Small intestine (tissue), 7 donors: ENCODE results near the gene BAIAP2L2. TPM values are rescaled to one million over a fixed set of nuclear protein-coding genes. Genes with fewer than 3 reads are reported as not detected.

Source experiments
- DNase-seq, 2 donors: peaks; one replicate each; pipeline versions ENCODE4 v3.0.0 to v3.0.0-alpha.2; 2013
- FAIRE-seq: peaks from 2 replicates; lab custom pipeline; 2012; peaks lifted over from hg19 to GRCh38; lab: Jason Lieb, UNC
- H3K27ac ChIP-seq, 3 donors: one replicate each; pipeline ENCODE4 v1.5.1; 2013; ENCODE audit warnings: low read length in 2 of 3, mild to moderate bottlenecking in 2 of 3, control low read depth in 1 of 3, inconsistent platforms in 1 of 3, low read depth in 1 of 3, moderate library complexity in 1 of 3
- H3K27me3 ChIP-seq, 3 donors: one replicate each; pipeline ENCODE4 v1.6.1; 2013; ENCODE audit warnings: low read length in 3 of 3, inconsistent platforms in 1 of 3; ENCODE audit not compliant: control insufficient read depth in 3 of 3, insufficient read depth in 3 of 3
- H3K36me3 ChIP-seq, 3 donors: one replicate each; pipeline ENCODE4 v1.6.1; 2013; ENCODE audit warnings: low read length in 3 of 3, inconsistent platforms in 1 of 3, low read depth in 1 of 3, mild to moderate bottlenecking in 1 of 3, moderate library complexity in 1 of 3; ENCODE audit not compliant: control insufficient read depth in 3 of 3, insufficient read depth in 2 of 3
- H3K4me1 ChIP-seq, 3 donors: one replicate each; pipeline ENCODE4 v1.6.1; 2013; ENCODE audit warnings: low read length in 2 of 3, inconsistent platforms in 1 of 3, low read depth in 1 of 3, mild to moderate bottlenecking in 1 of 3, moderate library complexity in 1 of 3; ENCODE audit not compliant: control insufficient read depth in 3 of 3, insufficient read depth in 2 of 3
- H3K4me3 ChIP-seq, 3 donors: one replicate each; pipeline ENCODE4 v1.5.1; 2013; ENCODE audit warnings: low read length in 3 of 3, control low read depth in 1 of 3, inconsistent platforms in 1 of 3, low read depth in 1 of 3, mild to moderate bottlenecking in 1 of 3, moderate library complexity in 1 of 3
- H3K9me3 ChIP-seq, 2 donors: one replicate each; pipeline ENCODE4 v1.6.1; 2013; ENCODE audit warnings: low read depth in 1 of 2, low read length in 1 of 2; ENCODE audit not compliant: control insufficient read depth in 2 of 2, insufficient read depth in 1 of 2
- WGBS, 3 donors: extraction: QIAGEN DNeasy Blood & Tissue Kit; methylation state at CpG; one replicate each; pipeline ENCODE4 v1.1.7; 2013; 5-methylcytosine and 5-hydroxymethylcytosine counted together
- polyA plus RNA-seq, 4 donors: library from polyadenylated mRNA; stranded (reverse) in 3 of 4; unstranded in 1 of 4; fragments of 200-250 nt in 3 of 4; fragments of 120-200 nt in 1 of 4; gene quantifications; one replicate each; pipeline versions ENCODE4 v1.2.1 to v1.2.3, GENCODE V29; 2013
- donor health status: healthy with polysubstance abuse.
- donor health status: control.
- donor health status: control.
- donor health status: Bipolar disorder and iron deficiency.
- donor health status: healthy.

Gene BAIAP2L2
- polyA plus RNA-seq, 4 donors: 59.0 to 484 (median 251) TPM

DNA sequence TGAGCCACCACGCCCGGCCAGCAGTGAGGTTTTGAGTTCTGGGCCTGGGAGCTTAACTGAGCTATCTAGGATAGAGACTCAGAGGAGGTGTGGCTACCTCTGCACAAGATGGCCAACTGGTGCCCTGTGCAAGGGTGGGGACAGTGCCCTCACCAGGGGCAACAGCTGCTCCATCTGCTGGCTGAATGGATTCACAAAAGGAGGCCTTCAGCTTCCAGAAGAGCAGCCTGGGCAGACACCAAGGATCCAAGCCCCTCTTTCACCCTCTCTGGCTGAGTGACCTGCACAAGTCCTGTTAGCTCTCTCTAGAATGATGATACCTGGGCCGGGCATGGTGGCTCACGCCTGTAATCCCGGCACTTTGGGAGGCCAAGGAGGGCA, 33.5 kb upstream of the BAIAP2L2 start:
- peaks cover 4 to 44% (median 6%) of the 10 kb centered on the region in 3 donors for H3K36me3 ChIP-seq
- H3K4me3 ChIP-seq: no peak overlapping the region
- WGBS, 3 donors: 85 to 96% (median 88%) methylated on average over 5 of the region's 5 CpGs
- FAIRE-seq: no peak
- no peaks in the 10 kb centered on the region for H3K9me3 ChIP-seq
- H3K27ac ChIP-seq: no peak overlapping the region
- H3K4me1 ChIP-seq: peaks cover 0 to 4% (median 0%) of the 10 kb centered on the region in 3 donors
- no peaks in the 10 kb centered on the region for H3K27me3 ChIP-seq
- peak in 1 of 2 donors; percentile 46 for DNase-seq

DNA sequence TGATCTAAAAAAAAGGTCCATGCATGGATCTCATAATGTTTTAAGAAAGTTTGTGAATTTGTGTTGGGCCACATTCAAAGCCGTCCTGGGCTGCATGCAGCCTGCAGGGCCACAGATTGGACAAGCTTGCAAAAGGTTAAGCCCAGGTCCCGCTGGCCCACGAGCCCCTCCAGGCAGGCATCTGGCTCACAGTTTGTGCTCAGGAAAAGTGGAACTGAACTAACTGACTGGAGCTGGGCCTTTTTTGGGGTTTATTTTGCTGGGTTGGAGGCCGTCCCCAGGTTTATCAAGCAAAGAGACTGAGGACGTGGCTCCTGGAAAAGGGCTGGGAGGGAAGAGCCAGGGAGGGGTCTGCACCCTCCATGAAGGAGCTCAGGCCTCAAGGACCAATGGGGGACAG, 32.1 kb upstream of the BAIAP2L2 start:
- WGBS, 3 donors: 84 to 96% (median 95%) methylated on average over 5 of the region's 5 CpGs
- no peak for FAIRE-seq
- no peak for DNase-seq
- Histone ChIP-seq H3K27ac (no peak overlapping the region), H3K36me3 (peaks cover 5 to 56% (median 6%) of the 10 kb centered on the region in 3 donors), H3K4me3 (no peak overlapping the region), H3K4me1 (peaks cover 0 to 4% (median 0%) of the 10 kb centered on the region in 3 donors), H3K27me3 (no peaks in the 10 kb centered on the region), H3K9me3 (no peaks in the 10 kb centered on the region)

DNA sequence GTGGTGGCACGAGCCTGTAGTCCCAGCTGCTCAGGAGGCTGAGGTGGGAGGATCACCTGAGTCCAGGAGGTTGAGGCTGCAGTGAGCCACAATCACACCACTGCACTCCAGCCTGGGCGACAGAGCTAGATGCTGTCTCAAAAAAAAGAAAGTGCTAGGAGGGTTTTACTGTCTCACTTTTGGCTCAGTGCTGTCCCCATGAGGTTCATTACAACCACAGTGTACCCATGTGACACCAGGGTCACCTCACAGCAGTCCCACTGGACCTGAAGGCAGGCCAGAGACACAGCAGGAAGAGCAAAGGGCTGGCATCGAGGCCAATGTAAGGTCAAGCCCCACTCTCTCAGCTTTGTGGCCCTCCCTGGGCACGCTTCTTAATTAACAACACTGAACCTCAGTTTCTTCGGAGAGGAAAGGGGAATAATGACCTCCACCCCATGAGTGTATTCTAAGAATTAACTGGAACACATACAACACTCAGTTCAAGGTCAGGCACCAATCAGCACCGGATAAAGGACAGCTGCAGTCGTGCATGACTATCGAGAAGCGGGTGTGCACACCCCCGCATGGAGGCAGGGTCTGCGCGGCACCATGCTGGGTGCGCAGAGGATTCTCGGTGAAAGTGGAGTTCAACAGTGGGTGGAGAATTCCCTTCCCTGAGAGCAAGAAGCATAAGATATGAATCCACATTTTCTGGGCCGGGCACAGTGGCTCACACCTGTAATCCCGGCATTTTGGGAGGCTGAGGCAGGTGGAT, 30.9 kb upstream of the BAIAP2L2 start:
- Histone ChIP-seq H3K27me3 (no peaks in the 10 kb centered on the region), H3K27ac (no peak overlapping the region), H3K36me3 (peaks cover 5 to 64% (median 6%) of the 10 kb centered on the region in 3 donors), H3K4me3 (no peak overlapping the region), H3K4me1 (no peaks in the 10 kb centered on the region), H3K9me3 (no peaks in the 10 kb centered on the region)
- no peak for FAIRE-seq
- 87 to 94% (median 89%) methylated on average over 16 of the region's 16 CpGs for WGBS, 3 donors
- no peak for DNase-seq

DNA sequence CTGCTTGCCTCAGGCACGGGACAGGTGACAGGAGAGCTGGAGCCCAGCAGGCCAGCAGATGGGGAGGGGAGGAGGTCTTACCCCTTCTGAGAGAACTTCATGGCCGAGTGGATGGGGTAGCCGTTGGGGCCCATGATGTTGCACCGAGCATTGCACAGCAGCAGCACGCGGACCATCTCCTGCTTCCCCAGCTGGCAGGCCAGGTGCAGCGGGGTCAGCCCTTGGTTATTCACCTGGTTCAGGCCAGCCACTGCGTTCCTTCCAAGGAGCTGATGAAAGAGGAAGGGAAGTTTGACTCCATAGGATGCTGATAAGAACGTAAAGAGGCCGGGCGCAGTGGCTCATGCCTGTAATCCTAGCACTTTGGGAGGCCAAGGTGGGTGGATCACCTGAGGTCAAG, 29.4 kb upstream of the BAIAP2L2 start:
- Histone ChIP-seq H3K9me3 (no peaks in the 10 kb centered on the region), H3K27me3 (no peaks in the 10 kb centered on the region), H3K36me3 (peaks cover 5 to 70% (median 6%) of the 10 kb centered on the region in 3 donors), H3K27ac (no peak overlapping the region), H3K4me3 (no peak overlapping the region), H3K4me1 (no peaks in the 10 kb centered on the region)
- WGBS, 3 donors: 91 to 96% (median 96%) methylated on average over 11 of the region's 11 CpGs
- DNase-seq (no peak), FAIRE-seq (no peak)

DNA sequence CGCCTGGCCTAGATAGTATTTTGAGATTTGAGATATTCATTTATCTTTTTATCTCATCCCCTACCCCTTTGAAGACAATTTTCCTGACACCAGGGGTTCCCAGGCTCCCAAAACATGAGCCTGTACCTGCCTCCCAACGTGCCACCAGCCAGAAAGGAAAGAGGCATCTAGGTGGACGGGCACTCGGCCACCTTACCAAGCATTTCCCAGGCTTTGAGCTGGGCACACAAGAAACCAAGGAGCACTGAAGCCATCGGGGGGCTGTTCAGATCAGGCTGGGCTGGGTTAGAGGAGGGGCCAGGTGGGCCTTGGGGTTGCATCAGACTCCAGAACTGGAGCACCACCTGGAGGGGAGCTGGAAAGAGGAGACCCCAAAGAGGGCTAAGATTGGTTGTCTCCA, 28.5 kb upstream of the BAIAP2L2 start:
- H3K4me3 ChIP-seq: no peak overlapping the region
- DNase-seq: no peak
- WGBS, 3 donors: 85 to 92% (median 87%) methylated on average over 5 of the region's 5 CpGs
- no peak for FAIRE-seq
- H3K27ac ChIP-seq: no peak overlapping the region
- H3K36me3 ChIP-seq: peaks cover 5 to 74% (median 6%) of the 10 kb centered on the region in 3 donors
- H3K4me1 ChIP-seq: no peaks in the 10 kb centered on the region
- H3K27me3 ChIP-seq: no peaks in the 10 kb centered on the region
- H3K9me3 ChIP-seq: no peaks in the 10 kb centered on the region

DNA sequence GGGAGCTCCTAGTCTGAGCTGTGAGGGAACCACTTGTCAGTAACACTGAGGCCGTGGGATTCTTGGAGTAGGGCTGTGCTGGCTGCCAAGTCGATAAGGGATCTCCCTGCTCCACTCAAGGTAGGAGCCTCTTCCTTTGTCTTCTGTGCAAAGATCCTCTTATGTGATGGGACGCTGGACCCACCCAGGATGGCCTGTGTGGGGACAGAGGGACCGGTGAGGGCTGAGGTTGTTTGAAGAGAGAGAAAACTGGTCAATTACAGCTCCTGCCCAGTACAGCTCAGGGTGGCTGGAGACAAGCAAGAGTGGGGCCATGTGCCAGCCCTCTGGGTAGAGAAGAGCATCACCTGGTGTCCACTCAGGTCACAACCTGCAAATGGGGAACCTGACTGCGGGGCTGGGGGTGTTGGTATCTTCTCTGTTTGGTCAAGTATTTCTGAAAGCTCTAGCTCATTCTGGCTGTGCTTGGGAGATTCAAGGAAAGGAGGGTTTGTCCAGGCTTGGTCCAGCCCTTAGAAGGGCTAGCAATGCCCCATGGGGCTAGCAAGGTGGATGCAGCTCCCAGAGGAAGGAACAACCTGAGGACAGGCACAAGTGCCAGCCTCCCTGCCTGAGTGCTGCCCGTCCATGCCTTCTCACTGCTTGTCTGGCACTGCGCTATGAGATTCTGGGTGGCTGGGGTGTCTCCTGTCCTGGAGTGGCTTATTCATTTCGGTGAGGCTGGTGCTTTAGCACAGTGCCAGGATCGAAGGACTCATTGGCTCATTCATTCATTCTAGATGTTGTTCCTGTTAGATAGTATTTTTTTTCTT, 27.6 kb upstream of the BAIAP2L2 start:
- no peak for FAIRE-seq
- H3K4me1 ChIP-seq: no peaks in the 10 kb centered on the region
- no peaks in the 10 kb centered on the region for H3K27me3 ChIP-seq
- peaks cover 5 to 76% (median 6%) of the 10 kb centered on the region in 3 donors for H3K36me3 ChIP-seq
- WGBS, 3 donors: 94 to 95% (median 95%) methylated on average over 9 of the region's 9 CpGs
- H3K4me3 ChIP-seq: no peak overlapping the region
- no peaks in the 10 kb centered on the region for H3K9me3 ChIP-seq
- DNase-seq: no peak
- no peak overlapping the region for H3K27ac ChIP-seq

DNA sequence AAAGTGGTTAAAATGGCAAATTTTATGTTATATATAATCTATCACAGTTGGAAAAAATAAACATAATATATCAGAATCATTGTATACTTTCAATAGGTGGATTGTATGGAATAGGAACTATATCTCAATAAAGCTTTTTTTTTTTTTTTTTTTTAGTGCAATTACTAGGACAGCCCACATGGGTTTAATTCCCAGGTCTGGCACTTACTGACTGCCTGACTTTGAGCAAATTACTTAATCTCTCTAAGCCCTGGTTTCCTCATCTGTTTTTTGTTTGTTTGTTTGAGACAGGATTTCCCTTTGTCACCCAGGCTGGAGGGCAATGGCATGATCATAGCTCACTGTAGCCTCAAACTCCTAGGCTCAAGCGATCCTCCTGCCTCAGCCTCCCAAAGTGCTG, 26.1 kb upstream of the BAIAP2L2 start:
- DNase-seq (no peak), FAIRE-seq (no peak)
- H3K4me1 ChIP-seq: no peaks in the 10 kb centered on the region
- H3K36me3 ChIP-seq: peaks cover 3 to 81% (median 6%) of the 10 kb centered on the region in 3 donors
- no peaks in the 10 kb centered on the region for H3K27me3 ChIP-seq
- no peak overlapping the region for H3K27ac ChIP-seq
- 97 to 100% (median 100%) methylated on average over 1 of the region's 1 CpG for WGBS, 3 donors
- no peak overlapping the region for H3K4me3 ChIP-seq
- no peaks in the 10 kb centered on the region for H3K9me3 ChIP-seq

DNA sequence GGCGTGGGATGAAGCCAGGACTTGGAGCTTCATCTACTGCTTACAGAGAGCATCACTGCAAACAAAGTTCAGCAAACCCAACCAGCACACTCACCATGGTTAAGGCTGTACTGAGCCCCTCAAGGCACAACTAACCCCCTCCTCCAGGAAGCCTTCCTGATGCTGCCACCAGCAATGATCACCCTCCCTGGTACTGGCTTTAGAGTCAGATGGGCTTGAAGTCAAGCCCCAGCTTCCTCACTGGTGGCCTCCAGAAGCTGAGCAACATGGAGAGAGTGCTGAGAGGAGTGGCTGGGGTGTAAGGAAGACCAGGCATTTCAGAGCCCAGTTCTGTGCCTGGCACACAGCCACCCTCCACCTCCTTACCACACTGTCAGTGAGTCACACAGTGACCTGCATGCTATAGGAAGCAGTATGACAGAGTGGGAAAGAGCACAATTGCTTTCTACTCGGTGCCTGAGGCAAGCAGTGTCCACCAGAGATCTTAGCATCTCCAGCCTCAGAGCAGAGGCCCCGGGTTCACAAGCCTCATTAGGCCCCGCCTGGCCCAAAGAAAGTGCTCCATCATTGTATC, 24.7 kb upstream of the BAIAP2L2 start:
- no peak overlapping the region for H3K4me3 ChIP-seq
- H3K9me3 ChIP-seq: no peaks in the 10 kb centered on the region
- H3K4me1 ChIP-seq: peaks cover 0 to under 1% (median 0%) of the 10 kb centered on the region in 3 donors
- H3K27me3 ChIP-seq: no peaks in the 10 kb centered on the region
- DNase-seq (no peak), FAIRE-seq (no peak)
- no peak overlapping the region for H3K27ac ChIP-seq
- H3K36me3 ChIP-seq: peaks cover 3 to 75% (median 6%) of the 10 kb centered on the region in 3 donors
- WGBS, 3 donors: 81 to 88% (median 86%) methylated on average over 4 of the region's 4 CpGs
